Spleen (tissue), 11 donors: ENCODE results near the gene PIP4P1. TPM values are rescaled to one million over a fixed set of nuclear protein-coding genes. Genes with fewer than 3 reads are reported as not detected.
A peak's percentile ranks its signal among the peaks of the same experiment; 100 is the strongest.

Experiments
- DNase-seq: peaks from one replicate; pipeline ENCODE4 v3.0.0-alpha.2; 2020
- H3K27ac ChIP-seq, 8 donors: fragments of 200-600 bp; sonication (generic) in 7 of 8; 1 replicate in 4 of 8; 2 replicates in 4 of 8; pipeline versions ENCODE4 v1.5.0 to v1.8.0; 2016 to 2021; ENCODE audit warnings: inconsistent platforms in 4 of 8, mild to moderate bottlenecking in 4 of 8, moderate library complexity in 1 of 8
- H3K27me3 ChIP-seq, 7 donors: fragments of 200-600 bp; sonication (generic) in 6 of 7; replicated peaks in 1 of 7; 1 replicate in 4 of 7; 2 replicates in 3 of 7; pipeline versions ENCODE4 v1.5.0 to v1.8.0; 2016 to 2021; ENCODE audit warnings: inconsistent platforms in 3 of 7, mild to moderate bottlenecking in 1 of 7
- H3K36me3 ChIP-seq, 6 donors: fragments of 200-600 bp; sonication (generic) in 5 of 6; 1 replicate in 4 of 6; 2 replicates in 2 of 6; pipeline versions ENCODE4 v1.5.0 to v1.8.0; 2016 to 2021; ENCODE audit warnings: inconsistent platforms in 2 of 6
- H3K4me1 ChIP-seq, 6 donors: fragments of 200-600 bp; sonication (generic) in 5 of 6; 1 replicate in 3 of 6; 2 replicates in 3 of 6; pipeline versions ENCODE4 v1.5.0 to v1.8.0; 2016 to 2021; ENCODE audit warnings: inconsistent platforms in 3 of 6
- H3K4me3 ChIP-seq, 8 donors: fragments of 200-600 bp; sonication (generic) in 7 of 8; 1 replicate in 4 of 8; 2 replicates in 4 of 8; pipeline versions ENCODE4 v1.5.0 to v1.8.0; 2016 to 2021; ENCODE audit warnings: inconsistent platforms in 4 of 8, mild to moderate bottlenecking in 4 of 8, moderate library complexity in 2 of 8
- H3K9me3 ChIP-seq, 8 donors: fragments of 200-600 bp; sonication (generic) in 7 of 8; 1 replicate in 4 of 8; 2 replicates in 4 of 8; pipeline versions ENCODE4 v1.5.0 to v1.8.0; 2016 to 2021; ENCODE audit warnings: inconsistent platforms in 4 of 8
- CTCF ChIP-seq, 11 experiments: fragments of 200-600 bp in 7 of 11; fragments of 450-650 bp in 4 of 11; sonication (generic) in 4 of 11; IDR thresholded peaks in 8 of 11; conservative IDR thresholded peaks in 3 of 11; 1 replicate in 7 of 11; 2 replicates in 4 of 11; pipeline versions ENCODE4 v1.4.0 to v1.8.0; 2016 to 2021; ENCODE audit warnings: antibody characterized with exemption in 11 of 11, inconsistent platforms in 4 of 11, mild to moderate bottlenecking in 1 of 11
- POLR2A ChIP-seq, 3 donors: fragments of 450-650 bp; IDR thresholded peaks; one replicate each; pipeline ENCODE4 v1.5.1; 2017; ENCODE audit warnings: antibody characterized with exemption in 3 of 3, mild to moderate bottlenecking in 1 of 3
- POLR2AphosphoS5 ChIP-seq, 3 donors: sonication (generic); formaldehyde crosslinking; IDR thresholded peaks; one replicate each; pipeline ENCODE4 v1.5.1; 2017; ENCODE audit warnings: antibody characterized with exemption in 3 of 3
- WGBS, 5 donors: extraction: QIAGEN DNeasy Blood & Tissue Kit in 3 of 5; methylation state at CpG; one replicate each; pipeline versions ENCODE4 v1.1.5 to v1.1.7; 2013 to 2018; 5-methylcytosine and 5-hydroxymethylcytosine counted together
- intact Hi-C: fragments of 100-400 bp; cut with DNase I; formaldehyde crosslinking; loops from one replicate; pipeline ENCODE4 v1.15.0; 2023; ENCODE audit warnings: low total_unique reads
- polyA plus RNA-seq, 3 donors: library from polyadenylated mRNA; stranded (reverse); fragments of 200-250 nt; gene quantifications; one replicate each; pipeline ENCODE4 v1.2.1, GENCODE V29; 2013
- total RNA-seq, 7 donors: library from RNA; depleted of rRNA in 3 of 7; stranded (reverse); fragments of >200 nt in 3 of 7; fragmentation: NEBNext Ultra II Directional in 4 of 7; extraction: Animal tissue kit (Norgen Biotek cat#: 25700) in 4 of 7; gene quantifications; one replicate each; pipeline versions ENCODE4 v1.1.0 to v1.2.1, GENCODE V29; 2016 to 2021
- donor health status: healthy with polysubstance abuse.
- donor health status: DM: no; HTN: no; CAD: no; lungs with moderate emphysema.
- donor health status: DM: no; HTN: no; CAD: no.
- donor health status: Bipolar disorder and iron deficiency.
- donor health status: healthy.
- donor health status: DM: no; HTN: no; CAD: no.
- donor health status: DM: yes; HTN: yes; CAD: no.

The PIP4P1 gene
- total and polyA plus RNA-seq, 10 donors, result 32.5 to 79.6 (median 39.5) TPM

- Histone ChIP-seq H3K27ac (peak overlapping the region in 5 of 8 donors; percentile 46 to 71 (median 59)), H3K4me3 (no peak overlapping the region), H3K9me3 (no peaks in the 10 kb centered on the region), H3K36me3 (no peaks in the 10 kb centered on the region), H3K4me1 (peaks cover 13 to 59% (median 34%) of the 10 kb centered on the region in 6 donors), H3K27me3 (no peaks in the 10 kb centered on the region)
- intact Hi-C loops, result loop anchor here (10.0 kb wide), 1 partner anchor 49 kb away; the partner anchor contains the start of genes PIP4P1 and PNP
- no peak for DNase-seq
- WGBS, 5 donors, result 84 to 97% (median 88%) methylated on average over 2 of the region's 2 CpGs
- TF ChIP-seq CTCF (IDR thresholded peaks at IDR 0.05 in 8 of 11, conservative IDR thresholded peaks at IDR 0.05 in 3 of 11), result no peak
- TF ChIP-seq POLR2A (IDR thresholded peaks at IDR 0.05), result no peak
- no peak for TF ChIP-seq POLR2AphosphoS5 (IDR thresholded peaks at IDR 0.05)
Measured at GRCh38 chr14:20416223-20416622, 45.0 kb downstream of the PIP4P1 start.

GRCh38 chr14:20415782-20416206 lies 45.4 kb downstream of the PIP4P1 start:
- no peaks in the 10 kb centered on the region for H3K9me3 ChIP-seq
- 13 to 23% (median 20%) methylated on average over 3 of the region's 3 CpGs for WGBS, 5 donors
- TF ChIP-seq CTCF (IDR thresholded peaks at IDR 0.05 in 8 of 11, conservative IDR thresholded peaks at IDR 0.05 in 3 of 11) (peak; percentile 32 to 78 (median 71)), POLR2AphosphoS5 (IDR thresholded peaks at IDR 0.05) (no peak)
- H3K27me3 ChIP-seq, result no peaks in the 10 kb centered on the region
- peaks cover 13 to 64% (median 38%) of the 10 kb centered on the region in 6 donors for H3K4me1 ChIP-seq
- H3K4me3 ChIP-seq, result no peak overlapping the region
- intact Hi-C loops, result loop anchor here (10.0 kb wide), 1 partner anchor 49 kb away; the partner anchor contains the start of genes PIP4P1 and PNP
- peak overlapping the region in 6 of 8 donors; percentile 2 to 71 (median 52) for H3K27ac ChIP-seq
- DNase-seq, result no peak
- no peaks in the 10 kb centered on the region for H3K36me3 ChIP-seq

- peak overlapping the region; percentile 85 to 99 (median 96) for H3K27ac ChIP-seq
- 0 to 1% (median 0%) methylated on average over 9 of the region's 9 CpGs for WGBS, 5 donors
Measured at GRCh38 chr14:20413744-20414082, 47.5 kb downstream of the PIP4P1 start.

GRCh38 chr14:20412876-20413743 lies 48.1 kb downstream of the PIP4P1 start, which contains the start of gene TEP1:
Gene TEP1 (minus strand): TSS chr14:20413501. CDS start chr14:20408439, 5,062 bp downstream.
- Histone ChIP-seq H3K9me3 (no peaks in the 10 kb centered on the region), H3K4me3 (peak within 1 kb of the TSS; percentile 66 to 91 (median 76)), H3K27ac (peak within 1 kb of the TSS; percentile 85 to 99 (median 96)), H3K4me1 (peaks cover 13 to 62% (median 43%) of the 10 kb centered on the region in 6 donors), H3K27me3 (no peaks in the 10 kb centered on the region), H3K36me3 (peaks cover 0 to 7% (median 5%) of the 10 kb centered on the region in 6 donors)
- DNase-seq, result peak; percentile 96
- 0 to 1% (median 0%) methylated on average over 34 to 43 of the region's 43 CpGs for WGBS, 5 donors
- TF ChIP-seq POLR2A (IDR thresholded peaks at IDR 0.05) (peak in 1 of 3 donors; percentile 62), CTCF (IDR thresholded peaks at IDR 0.05 in 8 of 11, conservative IDR thresholded peaks at IDR 0.05 in 3 of 11) (no peak), POLR2AphosphoS5 (IDR thresholded peaks at IDR 0.05) (peak; percentile 84 to 93 (median 92))
- intact Hi-C loops, result loop anchor here (5.0 to 10.0 kb wide), 2 partner anchors 52 to 199 kb away; partner anchors contain the start of genes PIP4P1 and PNP

More at GRCh38 chr14:20413744-20414082, 47.5 kb downstream of the PIP4P1 start:
- DNase-seq, result no peak
- TF ChIP-seq POLR2AphosphoS5 (IDR thresholded peaks at IDR 0.05), result no peak
- Histone ChIP-seq H3K4me1 (peaks cover 13 to 62% (median 43%) of the 10 kb centered on the region in 6 donors), H3K9me3 (no peaks in the 10 kb centered on the region), H3K36me3 (peaks cover 0 to under 1% (median 0%) of the 10 kb centered on the region in 6 donors), H3K27me3 (no peaks in the 10 kb centered on the region), H3K4me3 (peak overlapping the region; percentile 66 to 91 (median 76))
- intact Hi-C loops, result loop anchor here (5.0 to 10.0 kb wide), 2 partner anchors 51 to 199 kb away; partner anchors contain the start of genes PIP4P1 and PNP
